ENCODE results near the gene UGT1A4.

The UGT1A4 gene

GRCh38 chr2:233798335-233799086 lies 80.0 kb downstream of the UGT1A4 start:
- no peaks in the 10 kb centered on the region for H3K9me3 ChIP-seq (ENCODE audit: control insufficient read depth, low read length)
- H3K4me3 ChIP-seq (ENCODE audit: insufficient read depth, low read depth, low read length), result no peak overlapping the region
- WGBS, 2 experiments, result 91 to 93% methylated on average over 14 of the region's 14 CpGs
- H3K36me3 ChIP-seq (ENCODE audit: control insufficient read depth, insufficient read depth, low read length), result no peaks in the 10 kb centered on the region
- H3K27me3 ChIP-seq (ENCODE audit: control insufficient read depth, insufficient read depth, low read length, poor library complexity, severe bottlenecking), result no peaks in the 10 kb centered on the region
- H3K27ac ChIP-seq (ENCODE audit: insufficient read depth, low read depth, low read length, poor library complexity, severe bottlenecking), result no peak overlapping the region
- H3K4me1 ChIP-seq (ENCODE audit: control insufficient read depth, insufficient read depth, low read length), result no peaks in the 10 kb centered on the region

GRCh38 chr2:233799087-233799665 lies 80.6 kb downstream of the UGT1A4 start:
- 62 to 64% methylated on average over 7 of the region's 7 CpGs for WGBS, 2 experiments
- Histone ChIP-seq H3K4me3 (ENCODE audit: insufficient read depth, low read depth, low read length) (no peak overlapping the region), H3K36me3 (ENCODE audit: control insufficient read depth, insufficient read depth, low read length) (no peaks in the 10 kb centered on the region), H3K27me3 (ENCODE audit: control insufficient read depth, insufficient read depth, low read length, poor library complexity, severe bottlenecking) (no peaks in the 10 kb centered on the region), H3K27ac (ENCODE audit: insufficient read depth, low read depth, low read length, poor library complexity, severe bottlenecking) (no peak overlapping the region), H3K9me3 (ENCODE audit: control insufficient read depth, low read length) (no peaks in the 10 kb centered on the region), H3K4me1 (ENCODE audit: control insufficient read depth, insufficient read depth, low read length) (no peaks in the 10 kb centered on the region)

- Histone ChIP-seq H3K36me3 (ENCODE audit: control insufficient read depth, insufficient read depth, low read length) (no peaks in the 10 kb centered on the region), H3K4me1 (ENCODE audit: control insufficient read depth, insufficient read depth, low read length) (no peaks in the 10 kb centered on the region), H3K9me3 (ENCODE audit: control insufficient read depth, low read length) (no peaks in the 10 kb centered on the region), H3K4me3 (ENCODE audit: insufficient read depth, low read depth, low read length) (no peak overlapping the region), H3K27me3 (ENCODE audit: control insufficient read depth, insufficient read depth, low read length, poor library complexity, severe bottlenecking) (no peaks in the 10 kb centered on the region), H3K27ac (ENCODE audit: insufficient read depth, low read depth, low read length, poor library complexity, severe bottlenecking) (no peak overlapping the region)
- 75 to 76% methylated on average over 5 of the region's 5 CpGs for WGBS, 2 experiments
Measured at GRCh38 chr2:233799716-233800115, 81.2 kb downstream of the UGT1A4 start.

GRCh38 chr2:233800208-233800607 lies 81.7 kb downstream of the UGT1A4 start:
- Histone ChIP-seq H3K27me3 (ENCODE audit: control insufficient read depth, insufficient read depth, low read length, poor library complexity, severe bottlenecking) (no peaks in the 10 kb centered on the region), H3K36me3 (ENCODE audit: control insufficient read depth, insufficient read depth, low read length) (no peaks in the 10 kb centered on the region), H3K4me1 (ENCODE audit: control insufficient read depth, insufficient read depth, low read length) (no peaks in the 10 kb centered on the region), H3K4me3 (ENCODE audit: insufficient read depth, low read depth, low read length) (no peak overlapping the region), H3K27ac (ENCODE audit: insufficient read depth, low read depth, low read length, poor library complexity, severe bottlenecking) (no peak overlapping the region), H3K9me3 (ENCODE audit: control insufficient read depth, low read length) (no peaks in the 10 kb centered on the region)
- 92 to 93% methylated on average over 7 of the region's 7 CpGs for WGBS, 2 experiments

- WGBS, 2 experiments, result 89 to 96% methylated on average over 8 to 9 of the region's 9 CpGs
- Histone ChIP-seq H3K4me3 (ENCODE audit: insufficient read depth, low read depth, low read length) (no peak overlapping the region), H3K9me3 (ENCODE audit: control insufficient read depth, low read length) (no peaks in the 10 kb centered on the region), H3K4me1 (ENCODE audit: control insufficient read depth, insufficient read depth, low read length) (no peaks in the 10 kb centered on the region), H3K36me3 (ENCODE audit: control insufficient read depth, insufficient read depth, low read length) (no peaks in the 10 kb centered on the region), H3K27me3 (ENCODE audit: control insufficient read depth, insufficient read depth, low read length, poor library complexity, severe bottlenecking) (no peaks in the 10 kb centered on the region), H3K27ac (ENCODE audit: insufficient read depth, low read depth, low read length, poor library complexity, severe bottlenecking) (no peak overlapping the region)
Measured at GRCh38 chr2:233801357-233802131, 83.0 kb downstream of the UGT1A4 start.

GRCh38 chr2:233802132-233802815 lies 83.7 kb downstream of the UGT1A4 start:
- H3K27me3 ChIP-seq (ENCODE audit: control insufficient read depth, insufficient read depth, low read length, poor library complexity, severe bottlenecking), result no peaks in the 10 kb centered on the region
- H3K27ac ChIP-seq (ENCODE audit: insufficient read depth, low read depth, low read length, poor library complexity, severe bottlenecking), result no peak overlapping the region
- H3K9me3 ChIP-seq (ENCODE audit: control insufficient read depth, low read length), result no peaks in the 10 kb centered on the region
- H3K4me1 ChIP-seq (ENCODE audit: control insufficient read depth, insufficient read depth, low read length), result no peaks in the 10 kb centered on the region
- H3K4me3 ChIP-seq (ENCODE audit: insufficient read depth, low read depth, low read length), result no peak overlapping the region
- no peaks in the 10 kb centered on the region for H3K36me3 ChIP-seq (ENCODE audit: control insufficient read depth, insufficient read depth, low read length)
- 87 to 88% methylated on average over 3 of the region's 3 CpGs for WGBS, 2 experiments

GRCh38 chr2:233803292-233803911 lies 84.9 kb downstream of the UGT1A4 start:
- no peak overlapping the region for H3K27ac ChIP-seq (ENCODE audit: insufficient read depth, low read depth, low read length, poor library complexity, severe bottlenecking)
- no peaks in the 10 kb centered on the region for H3K36me3 ChIP-seq (ENCODE audit: control insufficient read depth, insufficient read depth, low read length)
- H3K4me3 ChIP-seq (ENCODE audit: insufficient read depth, low read depth, low read length), result no peak overlapping the region
- no peaks in the 10 kb centered on the region for H3K27me3 ChIP-seq (ENCODE audit: control insufficient read depth, insufficient read depth, low read length, poor library complexity, severe bottlenecking)
- no peaks in the 10 kb centered on the region for H3K4me1 ChIP-seq (ENCODE audit: control insufficient read depth, insufficient read depth, low read length)
- H3K9me3 ChIP-seq (ENCODE audit: control insufficient read depth, low read length), result no peaks in the 10 kb centered on the region
- WGBS, 2 experiments, result 78 to 89% methylated on average over 2 of the region's 2 CpGs

- Histone ChIP-seq H3K4me1 (ENCODE audit: control insufficient read depth, insufficient read depth, low read length) (no peaks in the 10 kb centered on the region), H3K36me3 (ENCODE audit: control insufficient read depth, insufficient read depth, low read length) (no peaks in the 10 kb centered on the region), H3K9me3 (ENCODE audit: control insufficient read depth, low read length) (no peaks in the 10 kb centered on the region), H3K27me3 (ENCODE audit: control insufficient read depth, insufficient read depth, low read length, poor library complexity, severe bottlenecking) (no peaks in the 10 kb centered on the region), H3K4me3 (ENCODE audit: insufficient read depth, low read depth, low read length) (no peak overlapping the region), H3K27ac (ENCODE audit: insufficient read depth, low read depth, low read length, poor library complexity, severe bottlenecking) (no peak overlapping the region)
- WGBS, 2 experiments, result 76 to 79% methylated on average over 8 of the region's 8 CpGs
Measured at GRCh38 chr2:233803994-233804393, 85.5 kb downstream of the UGT1A4 start.

GRCh38 chr2:233807215-233807865 lies 88.8 kb downstream of the UGT1A4 start:
- 92% methylated on average over 12 of the region's 12 CpGs for WGBS, 2 experiments
- Histone ChIP-seq H3K27ac (ENCODE audit: insufficient read depth, low read depth, low read length, poor library complexity, severe bottlenecking) (no peak overlapping the region), H3K36me3 (ENCODE audit: control insufficient read depth, insufficient read depth, low read length) (no peaks in the 10 kb centered on the region)

More at GRCh38 chr2:233807215-233807865, 88.8 kb downstream of the UGT1A4 start:
- Histone ChIP-seq H3K4me1 (ENCODE audit: control insufficient read depth, insufficient read depth, low read length) (no peaks in the 10 kb centered on the region), H3K4me3 (ENCODE audit: insufficient read depth, low read depth, low read length) (no peak overlapping the region), H3K9me3 (ENCODE audit: control insufficient read depth, low read length) (no peaks in the 10 kb centered on the region), H3K27me3 (ENCODE audit: control insufficient read depth, insufficient read depth, low read length, poor library complexity, severe bottlenecking) (no peaks in the 10 kb centered on the region)
